ENCODE measurements around the gene F11.
"Not testable (repeated sequence)": the region's sequence is repeated elsewhere in the genome, so short reads cannot be mapped to it uniquely, and the experiment has no call there.

F11 gene

GRCh38 chr4:186250760-186251159 lies 15.2 kb upstream of the F11 start:
- DNase-seq: no peak

DNA sequence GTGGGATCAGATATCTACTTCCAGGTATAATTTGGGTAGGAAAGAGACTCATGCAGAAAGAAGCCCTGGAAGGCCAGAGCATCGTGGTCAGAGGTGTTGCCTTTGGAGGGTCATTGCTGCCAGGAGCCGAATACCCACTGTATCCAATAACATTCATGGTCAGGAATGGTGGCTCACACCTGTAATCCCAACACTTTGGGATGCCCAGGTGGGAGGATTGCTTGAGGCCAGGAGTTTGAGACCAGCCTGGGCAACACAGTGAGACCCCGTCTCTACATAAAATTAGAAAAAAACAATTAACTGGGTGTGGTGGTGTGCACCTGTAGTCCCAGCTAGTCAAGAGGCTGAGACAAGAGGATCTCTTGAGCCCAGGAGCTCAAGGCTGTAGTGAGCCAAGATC lies 10.9 kb upstream of the F11 start:
- no peak for DNase-seq

DNA sequence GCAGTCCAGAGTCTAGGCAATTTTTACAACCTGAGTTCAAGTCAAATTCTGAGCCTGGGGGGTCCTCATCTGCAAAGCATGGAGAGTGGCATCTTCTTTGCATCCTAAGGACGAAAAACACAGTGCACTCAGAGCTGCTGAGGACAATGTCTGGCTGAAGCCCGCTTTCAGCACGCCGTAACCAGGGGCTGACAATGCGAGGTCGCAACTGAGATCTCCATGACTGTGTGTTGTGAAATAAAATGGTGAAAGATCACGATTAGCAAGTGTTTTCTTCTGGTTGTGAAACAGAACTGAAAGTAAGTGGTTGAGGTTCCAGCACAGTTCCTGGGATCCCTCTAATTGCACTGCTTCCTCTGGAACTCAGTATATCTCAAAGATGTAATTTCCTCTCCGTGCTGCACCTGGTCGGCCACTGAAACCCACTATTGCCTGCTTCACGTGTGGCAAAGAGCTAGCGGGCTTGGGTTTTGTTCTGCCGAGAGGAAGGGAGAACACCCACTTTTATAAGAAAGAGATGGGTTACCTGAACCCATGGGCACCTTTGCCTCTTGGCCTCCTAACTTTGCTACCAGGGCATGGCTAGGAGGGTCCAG lies 7.7 kb upstream of the F11 start:
- DNase-seq: no peak

DNA sequence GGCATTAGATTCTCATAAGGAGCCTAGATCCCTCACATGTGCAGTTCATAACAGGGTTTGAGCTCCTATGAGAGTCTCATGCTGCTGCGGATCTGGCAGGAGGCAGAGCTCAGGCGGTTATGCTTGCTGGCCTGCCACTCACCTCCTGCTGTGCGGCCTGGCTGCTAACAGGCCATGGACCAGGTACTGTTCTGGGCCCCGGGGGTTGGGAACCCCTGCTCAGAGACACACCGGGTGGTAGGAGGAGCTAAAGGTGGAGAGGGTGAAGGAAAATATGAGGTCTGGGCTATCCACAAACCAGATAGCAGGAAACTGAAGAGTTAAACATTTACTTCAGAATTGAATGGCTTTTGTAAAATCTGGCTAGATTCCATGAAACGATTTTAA lies 5.9 kb upstream of the F11 start:
- DNase-seq: no peak

DNA sequence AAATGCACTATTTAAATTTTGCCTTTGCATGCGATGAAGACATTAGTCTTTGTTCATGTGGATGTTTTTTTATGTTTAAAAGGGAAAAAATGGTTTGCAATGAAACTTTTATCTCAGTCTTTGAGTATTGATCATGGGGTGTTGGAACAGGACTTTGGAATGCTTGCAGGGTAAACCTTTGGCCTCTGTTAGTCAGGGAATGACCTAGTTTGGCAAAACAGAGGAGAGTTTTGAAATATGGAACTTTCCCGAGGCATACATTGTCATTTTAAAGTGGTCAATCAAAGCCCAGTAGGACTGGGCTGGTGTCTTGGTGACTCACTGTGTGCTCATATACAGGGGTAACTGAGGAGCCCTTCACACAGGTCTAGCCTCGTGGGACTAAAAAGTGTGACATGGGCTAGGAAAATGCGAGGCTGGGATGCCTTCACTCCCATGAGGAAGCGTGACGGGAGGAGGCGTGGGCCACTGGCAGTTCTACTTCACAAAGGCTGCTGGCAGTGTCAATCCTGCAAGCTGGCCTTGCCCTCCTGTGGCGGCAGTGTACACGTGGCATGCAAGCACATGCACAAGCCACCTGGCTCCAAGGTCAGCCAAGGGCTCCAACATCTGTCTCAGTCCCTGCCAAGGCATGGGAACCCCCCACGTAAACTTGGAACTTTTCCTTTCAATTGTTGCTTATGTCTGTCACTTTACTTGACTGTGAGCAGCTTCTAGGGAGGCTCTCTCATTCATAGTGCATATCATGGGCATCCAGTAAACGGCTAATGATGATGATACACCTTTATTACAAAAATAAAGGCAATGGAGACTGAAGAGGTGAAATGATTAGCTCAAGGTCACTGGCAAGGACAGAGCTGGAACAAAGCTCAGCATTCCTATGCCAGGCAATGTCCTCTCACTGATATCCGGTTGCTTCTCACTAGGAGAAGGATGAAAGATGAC lies 5.2 kb upstream of the F11 start:
- DNase-seq: no peak

DNA sequence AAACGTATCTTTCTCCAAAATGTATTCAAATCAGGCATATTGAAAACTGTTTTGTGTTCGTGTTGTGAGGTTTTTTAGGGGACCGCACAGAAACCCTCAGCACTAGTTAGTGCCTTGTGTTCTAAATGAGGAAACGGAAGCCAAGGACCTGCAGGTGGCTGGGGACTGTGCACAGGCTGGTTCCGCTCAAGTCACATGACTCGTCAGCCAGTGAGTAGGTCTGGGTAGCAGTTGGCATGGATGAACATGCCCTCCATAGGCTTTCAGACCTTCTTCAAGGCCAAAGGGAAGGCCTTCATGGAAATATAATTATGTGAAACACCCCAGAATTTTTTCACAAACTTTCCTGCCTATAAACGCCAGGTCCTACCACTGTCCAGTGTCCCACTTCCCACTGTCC lies 1.3 kb upstream of the F11 start:
- DNase-seq: no peak

- DNase-seq: not testable (repeated sequence)
Observed at GRCh38 chr4:186265250-186265649, 739 bp upstream of the F11 start.

DNA sequence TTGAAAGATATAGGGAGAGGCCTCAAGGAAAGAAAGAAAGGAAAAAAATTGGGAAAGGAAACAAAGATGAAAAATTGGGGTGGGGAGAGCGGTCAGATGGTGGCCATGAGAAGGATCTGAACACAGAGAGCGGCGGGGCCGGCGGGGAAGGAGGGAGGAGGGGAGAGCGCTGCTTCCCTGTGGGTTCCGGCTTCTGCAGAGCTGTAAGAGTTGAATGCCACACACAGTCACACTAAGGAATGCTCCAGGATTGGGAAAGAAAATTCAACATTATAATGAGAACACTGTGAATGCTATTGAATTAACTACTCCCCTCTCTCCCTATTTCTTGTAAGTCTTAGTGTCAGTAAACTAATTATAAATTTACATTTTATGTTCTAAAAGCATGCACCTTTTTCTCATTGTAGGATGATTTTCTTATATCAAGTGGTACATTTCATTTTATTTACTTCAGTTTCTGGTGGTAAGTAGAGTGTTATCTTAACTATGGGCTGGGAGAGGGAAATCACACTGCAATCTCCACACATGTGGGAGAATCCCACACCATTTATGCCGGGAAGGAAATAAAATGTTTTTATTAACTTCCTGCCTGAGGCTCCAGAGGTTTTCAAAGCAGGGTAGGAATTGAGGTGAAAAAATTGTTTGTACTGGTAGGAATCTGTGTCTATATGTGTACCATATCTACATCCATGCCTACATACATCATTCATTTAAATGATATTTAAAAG lies 904 bp downstream of the F11 start:
- no peak for DNase-seq

- no peak for DNase-seq
Observed at GRCh38 chr4:186271081-186271678, 5.2 kb downstream of the F11 start.

DNA sequence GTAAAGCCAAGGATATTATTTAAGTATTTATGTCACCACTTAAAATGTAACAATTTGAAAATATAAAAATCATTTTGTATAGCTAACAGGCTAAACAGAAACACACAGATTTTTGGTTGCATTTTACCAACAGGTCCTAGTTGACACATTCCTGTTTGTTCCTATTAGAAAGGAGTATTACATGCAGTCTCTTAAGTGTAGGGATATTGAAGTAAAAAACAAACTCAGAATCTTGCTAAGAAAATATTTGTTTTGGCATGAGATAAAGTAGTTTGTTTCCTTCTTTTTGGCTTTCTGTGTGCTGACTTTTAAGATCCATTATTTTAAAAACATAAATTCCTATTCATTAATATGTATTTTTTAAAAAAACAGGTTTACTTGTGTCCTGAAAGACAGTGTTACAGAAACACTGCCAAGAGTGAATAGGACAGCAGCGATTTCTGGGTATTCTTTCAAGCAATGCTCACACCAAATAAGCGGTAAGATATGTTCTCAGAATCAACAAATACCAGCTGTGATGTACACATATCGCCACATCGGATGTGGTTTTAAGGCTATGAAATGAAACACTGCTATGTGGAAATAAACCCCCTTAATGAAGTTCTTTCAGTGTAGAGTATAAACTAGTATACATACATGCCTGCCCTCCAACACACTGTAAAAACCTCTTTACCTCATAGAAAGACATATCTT lies 6.9 kb downstream of the F11 start:
- no peak for DNase-seq

DNA sequence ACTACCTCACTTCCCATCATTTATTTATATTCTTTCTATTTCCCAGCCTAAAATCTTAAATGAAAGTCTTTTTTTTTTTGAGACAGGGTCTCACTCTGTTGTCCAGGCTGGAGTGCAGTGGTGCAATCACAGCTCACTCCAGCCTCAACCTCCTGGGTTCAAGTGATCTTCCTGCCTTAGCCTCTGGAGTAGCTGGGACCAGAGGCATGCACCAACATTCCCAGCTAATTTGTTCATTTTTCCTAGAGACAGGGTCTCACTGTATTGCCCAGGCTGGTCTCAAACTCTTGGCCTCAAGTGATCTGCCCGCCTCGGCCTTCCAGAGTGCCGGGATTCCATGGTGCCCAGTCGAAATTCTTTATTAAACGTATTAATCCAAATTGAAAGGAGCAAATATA lies 7.4 kb downstream of the F11 start:
- DNase-seq: not testable (repeated sequence)

DNA sequence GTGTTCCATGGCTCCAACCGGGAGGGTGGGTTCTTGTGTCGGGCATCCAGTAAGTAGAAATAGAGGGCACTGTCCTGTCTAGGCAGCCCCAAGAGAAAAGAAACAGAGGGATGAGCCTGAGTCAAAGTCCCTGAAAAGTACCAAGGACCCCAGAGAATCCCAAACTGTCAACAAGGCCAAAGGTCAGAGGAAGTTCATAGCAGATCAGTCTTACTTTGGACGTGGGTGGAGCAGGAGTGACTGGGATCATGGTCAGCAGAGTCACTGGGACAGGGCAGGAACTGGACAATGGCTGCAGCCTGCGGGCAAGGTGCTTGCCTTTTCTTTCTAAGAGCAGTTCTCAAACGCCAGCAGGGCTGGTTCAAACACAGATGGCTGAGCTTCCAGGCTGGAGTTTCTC lies 17.3 kb downstream of the F11 start:
- no peak for DNase-seq

DNA sequence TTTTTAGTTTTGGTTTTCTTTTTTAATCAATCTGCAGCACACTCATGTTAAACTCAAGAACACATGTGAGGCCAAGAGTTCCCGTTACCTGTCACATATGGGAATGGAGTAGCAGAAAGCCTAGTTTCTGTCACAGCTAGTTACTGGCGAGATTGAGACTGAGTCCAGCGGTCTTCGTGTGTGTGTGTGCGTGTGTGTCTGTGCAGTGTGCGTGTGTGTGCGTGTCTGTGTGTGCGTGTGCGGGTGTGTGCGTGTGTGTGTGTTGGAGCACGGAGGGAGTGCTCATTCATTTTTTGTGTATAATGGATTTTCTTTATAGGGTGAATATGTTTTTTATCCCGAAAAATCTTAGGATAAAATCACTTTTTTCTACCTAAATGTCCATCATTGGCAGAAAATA lies 19.2 kb downstream of the F11 start:
- DNase-seq: no peak

DNA sequence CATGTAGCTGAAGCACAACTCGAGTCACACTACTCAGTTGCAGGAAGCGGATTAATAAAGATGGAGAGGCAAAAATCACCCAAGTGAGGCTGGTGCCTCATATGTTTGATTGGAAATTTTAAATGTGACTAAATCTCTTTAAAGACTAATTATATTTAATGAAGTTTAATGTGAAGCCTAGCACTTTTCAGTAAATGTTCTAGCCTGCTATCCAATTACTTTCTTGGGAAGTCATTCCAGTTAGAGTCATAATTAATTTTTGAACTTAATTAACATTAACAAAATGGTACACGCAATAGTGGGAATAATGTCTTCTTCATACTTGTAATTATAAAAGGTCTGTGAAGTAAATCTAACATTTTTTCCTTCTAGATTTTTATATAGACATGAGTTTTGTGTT lies 20.6 kb downstream of the F11 start:
- no peak for DNase-seq

- DNase-seq: no peak
Observed at GRCh38 chr4:186291256-186291890, 25.4 kb downstream of the F11 start.

DNA sequence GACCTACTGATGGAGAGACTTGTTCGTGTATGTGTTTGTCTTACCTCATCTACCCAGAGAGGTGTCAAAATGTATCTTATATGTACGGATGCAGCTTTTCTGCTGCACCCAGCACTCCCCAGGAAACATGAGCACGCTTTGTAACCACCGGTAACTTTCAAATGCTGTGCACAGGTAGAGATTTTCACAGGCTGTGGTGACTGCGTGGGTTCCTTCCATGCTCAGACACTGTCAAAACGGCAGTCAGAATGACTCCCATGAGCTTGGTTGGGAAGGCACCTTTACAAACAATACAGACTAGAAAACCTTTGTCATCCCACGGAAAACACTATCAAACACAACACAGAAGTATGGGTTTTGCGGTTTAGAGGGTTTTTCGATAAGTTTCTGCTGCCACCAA lies 28.2 kb downstream of the F11 start:
- DNase-seq: no peak

DNA sequence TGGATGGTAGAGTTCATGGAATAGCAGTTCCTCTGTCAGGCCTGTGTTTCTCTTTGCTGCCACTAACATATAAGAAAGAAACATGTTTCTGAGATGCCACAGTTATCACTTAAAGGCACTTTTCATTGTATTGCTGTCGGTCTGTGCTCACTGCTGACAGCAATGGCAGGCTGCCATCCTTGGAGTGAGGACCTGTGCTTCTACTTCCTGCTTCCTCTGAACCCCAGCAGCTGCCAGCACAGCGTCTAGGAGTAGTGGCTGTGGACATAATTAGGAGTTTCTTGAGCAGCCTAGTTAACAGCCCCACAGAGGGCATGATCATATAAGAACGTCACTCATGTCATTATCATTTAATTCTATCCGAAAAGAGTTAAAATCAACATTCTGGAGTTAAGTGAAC lies 30.5 kb downstream of the F11 start:
- peak; percentile 15 for DNase-seq

DNA sequence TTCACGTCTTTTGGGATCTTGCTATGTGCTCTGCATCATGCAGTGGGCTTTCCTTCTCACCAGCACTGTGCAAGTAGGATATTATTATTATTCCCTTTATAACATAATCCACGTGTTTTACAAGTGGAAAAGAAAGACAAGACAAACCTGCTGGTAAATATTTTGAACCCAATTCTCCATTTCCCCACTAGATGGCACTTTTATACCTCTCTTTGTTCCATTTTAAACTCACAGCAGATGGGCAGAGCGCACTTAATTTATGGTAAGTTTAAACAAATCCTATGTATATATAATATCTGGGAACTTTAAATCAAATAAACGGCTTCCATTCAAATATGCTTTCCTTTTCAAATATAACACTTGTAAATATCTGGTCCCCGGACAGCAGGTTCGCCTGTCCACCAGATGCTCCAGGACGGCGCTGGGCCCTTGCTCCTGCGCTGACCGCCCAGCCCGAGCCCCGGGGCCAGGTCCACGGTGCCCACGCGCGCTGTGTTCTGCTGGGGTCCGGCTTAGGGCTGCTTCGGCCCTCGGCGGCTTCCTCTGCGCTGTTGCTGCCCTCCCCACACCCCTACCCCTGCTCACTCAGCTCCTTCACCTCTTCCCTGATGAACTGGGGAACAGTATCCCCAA lies 31.1 kb downstream of the F11 start:
- peak; percentile 52 for DNase-seq

- DNase-seq: no peak
Observed at GRCh38 chr4:186298031-186298647, 32.1 kb downstream of the F11 start.

- DNase-seq: no peak
Observed at GRCh38 chr4:186299291-186299690, 33.3 kb downstream of the F11 start.

GRCh38 chr4:186300659-186301390 lies 34.8 kb downstream of the F11 start:
- DNase-seq: no peak

Data from NCI-H2029 treated with DMSO at 0.1 percent for 48 hours (cell line).